ENCODE measurements around the gene MAPK8IP1. TPM values are rescaled to one million over a fixed set of nuclear protein-coding genes. Genes with fewer than 3 reads are reported as not detected.
"Not testable (repeated sequence)": the region's sequence is repeated elsewhere in the genome, so short reads cannot be mapped to it uniquely, and the experiment has no call there.

MAPK8IP1 gene
- total RNA-seq, 1 donor from 2014 or later: 6.0 TPM

- peaks cover 0 to 20% of the 10 kb centered on the region in 2 donors for H3K4me1 ChIP-seq
- no peaks in the 10 kb centered on the region for H3K9me3 ChIP-seq
- peaks cover 0 to 9% of the 10 kb centered on the region in 2 donors for H3K36me3 ChIP-seq
- H3K27ac ChIP-seq: peak overlapping the region; percentile 49 to 65
- TF ChIP-seq, protein P1, sequence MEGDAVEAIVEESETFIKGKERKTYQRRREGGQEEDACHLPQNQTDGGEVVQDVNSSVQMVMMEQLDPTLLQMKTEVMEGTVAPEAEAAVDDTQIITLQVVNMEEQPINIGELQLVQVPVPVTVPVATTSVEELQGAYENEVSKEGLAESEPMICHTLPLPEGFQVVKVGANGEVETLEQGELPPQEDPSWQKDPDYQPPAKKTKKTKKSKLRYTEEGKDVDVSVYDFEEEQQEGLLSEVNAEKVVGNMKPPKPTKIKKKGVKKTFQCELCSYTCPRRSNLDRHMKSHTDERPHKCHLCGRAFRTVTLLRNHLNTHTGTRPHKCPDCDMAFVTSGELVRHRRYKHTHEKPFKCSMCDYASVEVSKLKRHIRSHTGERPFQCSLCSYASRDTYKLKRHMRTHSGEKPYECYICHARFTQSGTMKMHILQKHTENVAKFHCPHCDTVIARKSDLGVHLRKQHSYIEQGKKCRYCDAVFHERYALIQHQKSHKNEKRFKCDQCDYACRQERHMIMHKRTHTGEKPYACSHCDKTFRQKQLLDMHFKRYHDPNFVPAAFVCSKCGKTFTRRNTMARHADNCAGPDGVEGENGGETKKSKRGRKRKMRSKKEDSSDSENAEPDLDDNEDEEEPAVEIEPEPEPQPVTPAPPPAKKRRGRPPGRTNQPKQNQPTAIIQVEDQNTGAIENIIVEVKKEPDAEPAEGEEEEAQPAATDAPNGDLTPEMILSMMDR (IDR thresholded peaks at IDR 0.05): no peak
- H3K4me3 ChIP-seq: peak overlapping the region; percentile 70 to 74
- no peaks in the 10 kb centered on the region for H3K27me3 ChIP-seq
- peak; percentile 62 to 91 for DNase-seq (ENCODE audit: low spot score in 2 of 2)
- intact Hi-C loops (cut with DNase I): loop anchor here (1.0 kb wide), 2 partner anchors 19 to 52 kb away; partner anchors contain the start of gene CRY2
Observed at GRCh38 chr11:45899448-45900174, 14.2 kb downstream of the MAPK8IP1 start.

- intact Hi-C loops (cut with DNase I): not testable (repeated sequence)
Observed at GRCh38 chr11:45900175-45900800, 14.8 kb downstream of the MAPK8IP1 start.

DNA sequence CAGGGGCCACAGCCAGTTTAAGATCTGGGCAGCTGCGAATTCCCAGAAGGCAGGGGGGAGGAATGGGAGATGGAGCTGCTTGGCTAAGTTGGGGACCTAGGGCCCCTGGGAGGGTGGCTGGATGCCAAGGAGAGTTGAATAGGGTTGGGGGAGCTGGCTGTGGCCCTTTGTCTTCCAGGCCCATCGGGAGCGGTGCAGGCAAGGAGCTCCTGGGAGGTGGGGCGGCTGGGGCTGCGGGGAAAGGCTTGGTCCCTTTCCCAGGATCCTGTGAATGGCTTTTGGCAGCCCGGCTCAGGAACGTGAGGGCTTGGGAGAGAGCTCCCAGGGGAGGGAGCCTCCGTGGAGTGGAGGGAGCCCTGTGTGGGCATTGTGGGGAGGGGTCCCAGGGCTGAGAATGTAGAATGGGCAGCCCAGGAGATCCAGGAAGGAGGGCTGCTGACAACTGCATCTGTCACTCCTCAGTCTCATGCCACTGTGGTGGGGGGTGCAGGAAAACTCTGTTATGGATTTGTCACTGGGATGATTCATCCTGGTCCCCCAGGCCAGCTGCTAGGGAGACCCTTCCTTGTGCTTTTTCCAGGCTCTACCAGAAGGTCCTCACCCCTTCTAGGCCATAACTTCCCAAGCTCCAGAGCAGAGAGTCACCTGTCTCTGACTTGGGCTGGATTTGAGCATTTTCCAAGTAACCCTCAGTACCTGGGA, 15.6 kb downstream of the MAPK8IP1 start:
- peaks cover 0 to 20% of the 10 kb centered on the region in 2 donors for H3K4me1 ChIP-seq
- no peaks in the 10 kb centered on the region for H3K27me3 ChIP-seq
- H3K36me3 ChIP-seq: peaks cover 0 to 9% of the 10 kb centered on the region in 2 donors
- DNase-seq (ENCODE audit: low spot score in 2 of 2): no peak
- H3K9me3 ChIP-seq: no peaks in the 10 kb centered on the region
- H3K4me3 ChIP-seq: peak overlapping the region; percentile 70 to 74
- TF ChIP-seq, protein P1 (IDR thresholded peaks at IDR 0.05): no peak
- H3K27ac ChIP-seq: peak overlapping the region; percentile 13 to 43
- intact Hi-C loops (cut with DNase I): no loop called here

More at GRCh38 chr11:45900175-45900800, 14.8 kb downstream of the MAPK8IP1 start:
- H3K4me3 ChIP-seq: peak overlapping the region; percentile 70 to 74
- H3K27ac ChIP-seq: peak overlapping the region; percentile 13 to 43
- H3K36me3 ChIP-seq; DNase-seq (ENCODE audit: low spot score in 2 of 2); H3K9me3 ChIP-seq; H3K27me3 ChIP-seq: not testable (repeated sequence)
- H3K4me1 ChIP-seq: peaks cover 0 to 20% of the 10 kb centered on the region in 2 donors

GRCh38 chr11:45901626-45902025, 16.2 kb downstream of the MAPK8IP1 start:
- intact Hi-C loops (cut with DNase I): no loop called here
- H3K27ac ChIP-seq: no peak overlapping the region

DNA sequence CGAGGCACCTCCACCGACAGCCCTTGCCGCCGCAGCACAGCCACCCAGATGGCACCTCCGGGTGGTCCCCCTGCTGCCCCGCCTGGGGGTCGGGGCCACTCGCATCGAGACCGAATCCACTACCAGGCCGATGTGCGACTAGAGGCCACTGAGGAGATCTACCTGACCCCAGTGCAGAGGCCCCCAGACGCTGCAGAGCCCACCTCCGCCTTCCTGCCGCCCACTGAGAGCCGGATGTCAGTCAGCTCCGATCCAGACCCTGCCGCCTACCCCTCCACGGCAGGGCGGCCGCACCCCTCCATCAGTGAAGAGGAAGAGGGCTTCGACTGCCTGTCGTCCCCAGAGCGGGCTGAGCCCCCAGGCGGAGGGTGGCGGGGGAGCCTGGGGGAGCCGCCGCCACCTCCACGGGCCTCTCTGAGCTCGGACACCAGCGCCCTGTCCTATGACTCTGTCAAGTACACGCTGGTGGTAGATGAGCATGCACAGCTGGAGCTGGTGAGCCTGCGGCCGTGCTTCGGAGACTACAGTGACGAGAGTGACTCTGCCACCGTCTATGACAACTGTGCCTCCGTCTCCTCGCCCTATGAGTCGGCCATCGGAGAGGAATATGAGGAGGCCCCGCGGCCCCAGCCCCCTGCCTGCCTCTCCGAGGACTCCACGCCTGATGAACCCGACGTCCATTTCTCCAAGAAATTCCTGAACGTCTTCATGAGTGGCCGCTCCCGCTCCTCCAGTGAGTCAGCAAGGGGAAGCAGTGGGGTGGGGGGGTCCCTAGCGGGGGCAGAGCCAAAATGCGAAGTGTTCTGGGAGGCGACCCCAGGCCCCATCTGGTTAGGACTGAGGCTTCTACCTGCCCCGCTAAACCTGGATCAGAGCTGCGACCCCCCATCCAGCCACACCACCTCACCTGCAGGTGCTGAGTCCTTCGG, 17.3 kb downstream of the MAPK8IP1 start:
- TF ChIP-seq, protein P1 (IDR thresholded peaks at IDR 0.05): no peak
- no peak overlapping the region for H3K27ac ChIP-seq
- H3K36me3 ChIP-seq: peaks cover 0 to 9% of the 10 kb centered on the region in 2 donors
- H3K27me3 ChIP-seq: no peaks in the 10 kb centered on the region
- H3K4me3 ChIP-seq: no peak overlapping the region
- H3K9me3 ChIP-seq: no peaks in the 10 kb centered on the region
- no peak for DNase-seq (ENCODE audit: low spot score in 2 of 2)
- H3K4me1 ChIP-seq: peaks cover 0 to 20% of the 10 kb centered on the region in 2 donors
- intact Hi-C loops (cut with DNase I): no loop called here

More at GRCh38 chr11:45901626-45902025, 16.2 kb downstream of the MAPK8IP1 start:
- H3K4me1 ChIP-seq: peaks cover 0 to 20% of the 10 kb centered on the region in 2 donors
- H3K36me3 ChIP-seq: peaks cover 0 to 9% of the 10 kb centered on the region in 2 donors
- TF ChIP-seq, protein P1 (IDR thresholded peaks at IDR 0.05): no peak
- DNase-seq (ENCODE audit: low spot score in 2 of 2): no peak
- no peak overlapping the region for H3K4me3 ChIP-seq
- no peaks in the 10 kb centered on the region for H3K9me3 ChIP-seq
- no peaks in the 10 kb centered on the region for H3K27me3 ChIP-seq
